ENCODE results near the gene UBQLN1.
"Not testable (repeated sequence)": the region's sequence is repeated elsewhere in the genome, so short reads cannot be mapped to it uniquely, and the experiment has no call there.

Gene UBQLN1

GRCh38 chr9:83630938-83631457 is 76.8 kb downstream of the UBQLN1 start:
- no peak for DNase-seq

GRCh38 chr9:83629433-83630104 is 78.2 kb downstream of the UBQLN1 start:
- no peak for DNase-seq

- DNase-seq, result no peak
These were observed 79.2 kb downstream of the UBQLN1 start for GRCh38 chr9:83628540-83628939.

DNA sequence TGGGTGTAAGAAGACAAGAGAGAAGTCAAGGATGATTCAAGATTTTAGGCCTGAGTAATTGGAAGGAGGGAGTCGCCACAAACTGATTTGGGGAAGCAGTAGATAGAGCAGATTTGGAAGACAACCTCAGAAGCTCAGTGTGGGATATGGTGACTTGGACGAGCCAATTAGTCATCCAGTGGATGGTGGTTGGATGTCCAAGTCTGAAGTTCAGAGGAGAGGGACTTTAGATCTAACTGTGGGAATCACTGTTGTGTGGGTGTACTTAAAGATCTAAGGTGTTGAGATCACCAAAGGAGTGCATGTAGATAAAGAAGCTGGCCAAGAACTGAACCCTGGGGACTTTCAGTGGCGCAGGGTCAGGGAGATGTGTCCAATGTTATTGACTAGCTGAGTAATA is 82.6 kb downstream of the UBQLN1 start:
- DNase-seq, result no peak

- DNase-seq, result peak in 1 of 2 experiments; percentile 29
These were observed 84.1 kb downstream of the UBQLN1 start for GRCh38 chr9:83623679-83624076.

- DNase-seq, result peak; percentile 36 to 68
These were observed 84.6 kb downstream of the UBQLN1 start, which contains the start of gene IDNK for GRCh38 chr9:83622939-83623678. IDNK (plus strand) TSS chr9:83623143; CDS start chr9:83623172, 29 bp downstream.

GRCh38 chr9:83622433-83622938 is 85.3 kb downstream of the UBQLN1 start:
- peak in 1 of 2 experiments; percentile 56 for DNase-seq

GRCh38 chr9:83620841-83621636 is 86.7 kb downstream of the UBQLN1 start:
- peak; percentile 39 to 48 for DNase-seq

DNA sequence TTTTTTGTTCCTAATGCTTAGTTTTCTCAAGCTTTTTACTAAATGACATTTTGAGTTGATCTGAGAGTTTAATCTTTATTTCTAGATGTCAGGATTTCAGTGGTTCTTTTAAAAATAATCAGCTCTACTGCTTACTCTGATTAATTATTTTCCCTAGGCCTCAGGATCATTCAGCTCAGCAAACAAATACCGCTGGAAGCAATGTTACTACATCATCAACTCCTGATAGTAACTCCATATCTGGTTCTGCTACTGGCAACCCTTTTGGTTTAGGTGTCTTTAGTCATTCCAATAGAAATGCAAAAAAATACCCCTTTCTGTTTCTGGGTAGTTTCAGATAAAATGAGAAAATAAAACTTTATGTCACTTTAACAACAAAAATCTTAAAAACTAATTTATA is 90.5 kb downstream of the UBQLN1 start:
- no peak for DNase-seq

DNA sequence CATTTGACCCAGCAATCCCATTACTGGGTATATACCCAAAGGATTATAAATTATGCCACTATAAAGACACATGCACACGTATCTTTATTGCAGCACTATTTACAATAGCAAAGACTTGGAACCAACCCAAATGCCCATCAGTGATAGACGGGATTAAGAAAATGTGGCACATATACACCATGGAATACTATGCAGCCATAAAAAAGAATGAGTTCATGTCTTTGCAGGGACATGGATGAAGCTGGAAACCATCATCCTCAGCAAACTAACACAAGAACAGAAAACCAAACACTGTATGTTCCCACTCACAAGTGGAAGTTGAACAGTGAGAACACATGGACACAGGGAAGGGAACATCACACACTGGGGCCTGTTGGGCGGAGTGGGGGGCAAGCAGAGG is 94.5 kb downstream of the UBQLN1 start:
- not testable (repeated sequence) for DNase-seq
